NCI-H2081 (cell line): ENCODE results near the gene BCOR.
A peak's percentile ranks its signal among the peaks of the same experiment; 100 is the strongest.

Source experiments
- DNase-seq, 2 experiments: peaks; one replicate each; lab custom pipeline; 2025; lab: John Stamatoyannopoulos, UW

The BCOR gene

DNA sequence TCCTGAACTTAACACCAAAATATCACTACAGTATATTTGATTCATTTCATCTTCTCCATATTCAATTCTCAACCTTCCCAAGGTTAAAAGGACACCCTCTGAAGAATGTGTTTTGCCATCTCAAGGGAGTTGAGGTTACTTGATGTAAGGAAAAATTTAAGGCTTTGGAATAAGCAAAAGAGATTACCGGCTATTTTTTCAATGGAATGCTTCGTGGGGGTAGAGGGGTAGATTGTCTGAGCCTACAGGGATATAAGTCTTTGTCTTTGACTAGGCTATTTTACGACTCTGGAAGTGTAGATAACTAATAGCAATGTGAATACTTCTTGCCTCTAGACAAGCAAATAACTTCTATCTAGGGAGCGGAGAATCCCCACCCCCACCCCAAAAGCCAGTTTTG lies 78.2 kb downstream of the BCOR start:
- DNase-seq: no peak

- DNase-seq: no peak
Observed at GRCh38 chrX:40018041-40018440, 79.7 kb downstream of the BCOR start.

- DNase-seq: no peak
Observed at GRCh38 chrX:40016749-40017148, 81.0 kb downstream of the BCOR start.

- no peak for DNase-seq
Observed at GRCh38 chrX:40015693-40016092, 82.1 kb downstream of the BCOR start.

DNA sequence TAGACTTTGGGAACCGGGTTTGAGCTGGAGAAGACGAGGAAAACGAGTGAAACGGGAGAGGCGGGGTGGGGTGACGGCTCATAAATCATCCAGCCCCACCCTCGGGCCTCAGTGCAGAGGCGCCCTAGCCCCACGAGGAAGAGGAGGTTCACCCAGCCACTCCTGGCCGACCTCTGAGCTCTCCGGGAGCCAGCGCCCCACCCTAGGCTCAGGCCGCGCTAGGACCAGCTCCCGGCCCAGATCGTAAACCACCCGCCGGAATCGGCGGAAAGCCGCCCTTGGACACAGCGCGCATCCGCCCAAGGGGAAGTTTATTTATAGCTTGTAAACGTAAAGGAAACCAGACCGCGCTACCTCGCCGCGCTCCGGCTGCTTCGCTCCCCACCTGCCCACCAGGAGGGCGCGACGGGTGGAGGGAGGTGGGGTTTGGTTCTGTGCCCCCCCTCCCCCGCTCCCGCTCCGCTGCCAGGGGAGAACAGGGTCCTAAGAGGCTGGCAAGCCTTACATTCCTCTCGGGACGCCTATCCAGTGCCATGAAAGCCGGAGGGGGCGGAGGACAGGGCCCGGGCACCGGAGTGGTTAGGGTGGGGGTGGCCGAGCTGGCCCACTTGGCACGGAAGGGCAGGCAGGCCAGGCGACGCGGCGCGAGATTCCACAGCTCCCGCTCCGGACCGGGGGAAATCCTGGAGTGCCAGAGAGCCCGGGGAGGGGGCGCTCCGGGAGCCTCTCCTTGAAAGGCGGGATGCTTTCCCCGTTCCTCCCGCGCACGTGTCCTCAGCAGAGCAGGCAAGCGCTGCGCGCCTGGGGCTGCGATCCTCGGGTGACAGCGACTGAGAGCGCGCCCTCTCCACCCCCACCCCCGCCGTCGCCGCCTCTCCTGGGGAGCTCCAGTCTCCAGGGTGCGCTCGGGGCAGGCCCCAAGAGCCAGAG lies 84.2 kb downstream of the BCOR start:
- peak; percentile 85 to 86 for DNase-seq

DNA sequence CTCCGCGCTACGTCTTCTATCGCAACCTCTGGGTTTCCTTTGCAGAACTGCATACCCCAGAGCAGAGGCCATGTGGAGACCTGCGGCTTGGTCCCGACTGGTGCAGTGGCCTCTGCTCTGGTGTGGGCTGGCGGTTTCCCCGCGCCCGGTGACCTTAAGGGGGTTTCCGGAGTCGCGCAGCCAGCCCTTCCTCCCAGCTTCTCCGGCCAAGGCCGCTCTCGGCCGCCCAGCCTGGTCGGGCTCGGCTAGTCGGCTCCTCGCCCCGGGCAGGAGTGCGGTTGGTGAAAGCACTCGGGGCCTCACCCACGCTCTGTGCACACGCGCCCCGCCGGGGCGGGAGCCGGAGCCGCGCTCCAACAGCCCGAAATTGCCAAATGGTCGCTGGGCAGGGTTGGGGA lies 84.9 kb downstream of the BCOR start:
- DNase-seq: no peak

GRCh38 chrX:40012039-40012867 lies 85.5 kb downstream of the BCOR start:
- DNase-seq: peak; percentile 15 to 36

GRCh38 chrX:40011322-40012038 lies 86.3 kb downstream of the BCOR start:
- no peak for DNase-seq

DNA sequence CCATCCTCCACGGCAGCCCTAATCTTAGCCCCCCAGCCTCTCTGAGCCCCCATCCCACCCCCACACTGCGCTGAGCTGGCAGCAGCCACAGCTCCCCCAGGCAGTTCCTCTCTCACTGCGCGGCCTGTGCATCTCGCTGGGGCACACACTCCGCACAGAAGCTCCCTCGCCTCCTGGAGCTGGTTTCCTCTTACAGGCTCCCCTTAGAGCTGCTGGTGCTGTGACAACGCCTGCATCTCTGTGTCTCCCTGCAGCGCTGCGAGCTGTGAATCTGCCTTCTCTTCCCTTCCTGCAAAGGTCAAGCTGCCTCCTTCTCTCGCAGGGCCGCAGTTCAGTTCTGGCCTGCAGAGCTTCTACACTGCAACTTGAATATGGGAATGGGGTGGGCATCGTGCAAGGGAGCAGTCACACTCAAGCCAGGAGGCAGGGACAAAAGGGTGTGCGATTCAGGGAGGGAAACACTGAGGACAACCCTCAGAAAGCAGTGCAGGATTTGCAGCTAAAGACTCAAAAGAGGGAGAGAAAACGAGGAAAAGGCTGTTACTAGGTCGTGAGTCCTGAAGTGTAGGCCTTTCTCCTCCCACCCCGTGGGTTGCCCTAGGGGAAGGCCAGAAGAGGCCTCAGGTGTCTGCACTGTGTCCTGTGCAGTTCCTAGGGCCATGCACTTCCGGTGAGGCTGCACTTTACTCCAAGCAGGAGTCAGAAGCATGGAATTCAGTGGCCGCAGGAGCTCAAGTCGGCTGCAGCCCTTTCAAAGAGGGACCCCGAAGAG lies 87.0 kb downstream of the BCOR start:
- DNase-seq: peak in 1 of 2 experiments; percentile 31

- DNase-seq: no peak
Observed at GRCh38 chrX:40009890-40010289, 87.9 kb downstream of the BCOR start.

DNA sequence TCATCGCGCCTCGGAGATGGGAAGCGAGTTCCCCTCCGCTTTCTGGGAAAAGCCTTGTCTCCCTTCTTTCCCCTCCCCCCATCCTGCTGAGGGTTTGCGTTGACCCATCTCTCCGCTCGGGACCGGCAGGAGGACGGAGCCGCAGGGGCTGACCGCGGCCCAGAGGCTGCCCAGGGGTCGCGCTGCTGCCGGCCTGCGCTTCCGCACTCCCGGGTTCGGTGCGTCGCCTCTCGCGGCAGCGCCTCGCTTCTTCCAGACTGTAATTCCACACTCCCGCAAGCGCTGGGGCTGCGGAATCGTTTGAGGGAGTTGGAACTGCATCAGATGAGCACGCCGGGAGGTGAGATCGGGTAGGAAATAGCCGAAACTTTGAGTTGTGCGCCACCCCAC lies 88.3 kb downstream of the BCOR start:
- no peak for DNase-seq

DNA sequence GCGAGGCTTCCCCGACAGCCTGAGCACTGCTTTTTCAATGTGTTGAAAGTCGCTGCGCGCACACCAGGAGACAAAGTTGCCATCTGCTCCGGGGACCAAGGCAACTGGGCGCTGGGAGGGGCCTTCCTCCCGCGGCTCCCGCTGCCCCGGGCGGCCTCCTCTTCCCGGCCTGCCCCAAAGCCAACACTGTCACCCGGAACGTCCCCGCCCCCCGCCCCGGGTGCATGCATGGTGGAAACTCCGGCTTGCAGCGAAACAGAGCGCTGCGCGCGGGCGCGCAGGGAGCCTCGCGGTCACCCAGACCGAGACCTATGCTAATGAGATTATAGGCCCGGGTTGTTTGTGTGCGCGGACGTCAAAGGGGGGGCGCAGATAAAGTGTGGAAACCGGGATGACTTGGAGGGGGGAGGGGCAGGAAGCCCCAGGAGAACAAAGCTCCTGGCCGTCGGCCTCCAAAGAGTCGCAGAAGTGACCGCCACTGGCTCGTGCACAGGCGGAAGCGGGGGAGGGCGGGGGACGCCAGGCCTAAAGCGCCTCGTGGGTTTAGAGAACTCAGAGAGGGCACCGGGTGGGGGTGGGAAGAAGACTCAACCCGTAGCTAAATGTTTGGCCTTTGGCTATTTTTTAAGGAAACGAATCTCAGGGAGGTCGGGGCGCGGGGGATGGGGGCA lies 88.8 kb downstream of the BCOR start:
- DNase-seq: peak; percentile 56 to 72

GRCh38 chrX:40007756-40008705 lies 89.7 kb downstream of the BCOR start:
- no peak for DNase-seq

- no peak for DNase-seq
Observed at GRCh38 chrX:40007131-40007755, 90.5 kb downstream of the BCOR start.

- no peak for DNase-seq
Observed at GRCh38 chrX:40006106-40007017, 91.4 kb downstream of the BCOR start.

GRCh38 chrX:40005292-40006011 lies 92.3 kb downstream of the BCOR start:
- DNase-seq: no peak

- no peak for DNase-seq
Observed at GRCh38 chrX:40004921-40005291, 92.9 kb downstream of the BCOR start.

DNA sequence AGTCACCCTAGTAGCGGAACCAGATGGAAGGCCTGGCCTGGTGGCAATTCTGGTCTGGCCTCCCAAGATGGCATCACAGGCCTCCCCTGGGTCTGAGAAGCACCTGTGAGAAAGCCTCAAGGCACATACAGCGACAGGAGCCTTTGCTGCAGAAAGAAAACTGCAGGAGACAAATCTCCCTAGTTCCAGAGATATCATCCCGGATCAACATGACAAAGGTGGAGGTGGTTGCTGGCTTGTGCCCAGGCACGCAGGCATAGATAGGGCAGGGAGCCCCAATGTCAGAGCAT lies 93.6 kb downstream of the BCOR start:
- no peak for DNase-seq
